Omental fat pad (tissue), 4 donors: ENCODE data around the gene FAM184B. TPM values are rescaled to one million over a fixed set of nuclear protein-coding genes. Genes with fewer than 3 reads are reported as not detected.

Experiments used
- ATAC-seq: fragments of 150-250 bp; one replicate; pipeline ENCODE4 v1.9.1; 2016; ENCODE audit warnings: mild to moderate bottlenecking, moderate library complexity; ENCODE audit not compliant: low FRiP score
- DNase-seq: peaks from one replicate; pipeline ENCODE4 v3.0.0-alpha.2; 2019; ENCODE audit warnings: low spot score
- total RNA-seq, 4 donors: library from RNA; depleted of rRNA; stranded (reverse); fragments of >200 nt; gene quantifications; one replicate each; pipeline ENCODE4 v1.1.0, GENCODE V29; 2016
- TF ChIP-seq, protein P1 (sequence below), 3 donors: fragments of 450-650 bp; IDR thresholded peaks; one replicate each; pipeline ENCODE4 v1.5.1; 2016 to 2017; ENCODE audit warnings: antibody characterized with exemption in 3 of 3, mild to moderate bottlenecking in 3 of 3, moderate library complexity in 2 of 3

The FAM184B gene
- total RNA-seq, 4 donors from 2014 or later = not detected

DNA sequence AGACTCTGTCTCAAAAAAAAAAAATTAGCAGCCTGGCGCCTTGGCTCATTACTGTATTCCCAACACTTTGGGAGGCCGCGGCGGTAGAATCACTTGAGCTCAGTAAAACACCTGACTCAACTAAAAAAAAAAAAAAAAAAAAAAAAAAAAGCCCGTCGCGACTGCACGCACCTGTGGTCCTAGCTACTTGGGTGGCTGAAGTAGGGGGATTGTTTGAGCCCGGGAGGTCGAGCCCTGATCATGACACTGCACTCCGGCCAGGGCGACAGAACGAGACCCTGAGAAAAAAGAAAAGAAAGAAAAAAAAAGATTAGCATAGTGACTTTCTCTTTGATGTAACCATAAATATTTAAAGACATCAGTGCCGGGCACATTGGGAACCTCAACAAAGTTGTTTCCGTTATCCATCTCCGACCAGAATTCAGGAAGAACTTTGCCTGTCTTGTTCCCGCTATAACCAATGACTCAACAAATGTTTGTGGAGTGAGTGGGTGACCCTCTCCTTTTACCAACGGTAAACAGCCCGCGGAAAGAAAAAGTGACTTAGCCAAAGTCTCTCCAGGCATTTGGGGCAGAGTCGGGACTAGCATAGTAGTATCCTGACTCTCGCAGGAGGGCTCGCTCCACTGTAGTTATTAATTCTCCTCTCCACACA is 167.5 kb downstream of the FAM184B start:
- DNase-seq = no peak
- TF ChIP-seq, protein P1, sequence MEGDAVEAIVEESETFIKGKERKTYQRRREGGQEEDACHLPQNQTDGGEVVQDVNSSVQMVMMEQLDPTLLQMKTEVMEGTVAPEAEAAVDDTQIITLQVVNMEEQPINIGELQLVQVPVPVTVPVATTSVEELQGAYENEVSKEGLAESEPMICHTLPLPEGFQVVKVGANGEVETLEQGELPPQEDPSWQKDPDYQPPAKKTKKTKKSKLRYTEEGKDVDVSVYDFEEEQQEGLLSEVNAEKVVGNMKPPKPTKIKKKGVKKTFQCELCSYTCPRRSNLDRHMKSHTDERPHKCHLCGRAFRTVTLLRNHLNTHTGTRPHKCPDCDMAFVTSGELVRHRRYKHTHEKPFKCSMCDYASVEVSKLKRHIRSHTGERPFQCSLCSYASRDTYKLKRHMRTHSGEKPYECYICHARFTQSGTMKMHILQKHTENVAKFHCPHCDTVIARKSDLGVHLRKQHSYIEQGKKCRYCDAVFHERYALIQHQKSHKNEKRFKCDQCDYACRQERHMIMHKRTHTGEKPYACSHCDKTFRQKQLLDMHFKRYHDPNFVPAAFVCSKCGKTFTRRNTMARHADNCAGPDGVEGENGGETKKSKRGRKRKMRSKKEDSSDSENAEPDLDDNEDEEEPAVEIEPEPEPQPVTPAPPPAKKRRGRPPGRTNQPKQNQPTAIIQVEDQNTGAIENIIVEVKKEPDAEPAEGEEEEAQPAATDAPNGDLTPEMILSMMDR (IDR thresholded peaks at IDR 0.05) = no peak
- peak; percentile 88 for ATAC-seq

DNA sequence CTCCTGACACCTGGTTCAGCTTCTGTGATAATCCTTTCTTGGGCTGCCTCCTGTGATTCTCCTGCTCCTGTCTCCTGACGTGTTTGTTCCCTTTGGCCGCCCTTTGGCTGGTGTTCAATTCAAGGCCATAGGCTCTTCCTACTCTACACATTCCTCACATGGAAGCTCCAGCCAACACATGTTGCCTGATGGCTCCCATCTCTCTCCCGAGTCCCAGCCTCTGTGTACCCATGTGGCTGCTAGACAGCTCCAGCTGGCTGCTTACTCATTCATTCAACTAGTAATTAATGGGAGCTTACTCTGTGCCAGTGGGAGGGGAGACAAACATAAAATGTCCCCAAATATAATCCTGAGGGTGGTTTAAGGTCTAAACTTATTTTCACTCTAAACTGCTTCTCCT is 176.2 kb downstream of the FAM184B start:
- DNase-seq (no peak), ATAC-seq (no peak)
- TF ChIP-seq, protein P1 (IDR thresholded peaks at IDR 0.05) = no peak

DNA sequence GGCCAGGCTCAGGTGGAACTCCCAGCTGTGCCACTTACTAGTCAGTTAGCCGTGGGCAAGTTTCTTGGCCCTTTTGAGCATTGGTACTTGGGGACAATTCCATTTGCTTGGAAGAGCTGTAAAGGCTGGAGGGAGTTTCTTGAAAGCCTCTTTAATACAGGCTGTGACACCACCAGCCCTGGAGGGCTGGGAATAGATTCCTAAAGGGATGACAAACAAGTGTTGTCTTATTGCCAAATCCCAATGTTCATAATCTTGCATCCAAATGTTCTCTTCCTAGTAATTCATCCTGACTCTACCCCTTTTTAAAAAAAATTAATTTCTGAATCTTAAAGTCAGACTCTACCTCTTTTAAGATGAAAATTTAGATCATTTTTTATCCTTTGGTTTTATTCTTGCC is 181.6 kb downstream of the FAM184B start:
- TF ChIP-seq, protein P1 (IDR thresholded peaks at IDR 0.05) = no peak
- DNase-seq (no peak), ATAC-seq (no peak)

DNA sequence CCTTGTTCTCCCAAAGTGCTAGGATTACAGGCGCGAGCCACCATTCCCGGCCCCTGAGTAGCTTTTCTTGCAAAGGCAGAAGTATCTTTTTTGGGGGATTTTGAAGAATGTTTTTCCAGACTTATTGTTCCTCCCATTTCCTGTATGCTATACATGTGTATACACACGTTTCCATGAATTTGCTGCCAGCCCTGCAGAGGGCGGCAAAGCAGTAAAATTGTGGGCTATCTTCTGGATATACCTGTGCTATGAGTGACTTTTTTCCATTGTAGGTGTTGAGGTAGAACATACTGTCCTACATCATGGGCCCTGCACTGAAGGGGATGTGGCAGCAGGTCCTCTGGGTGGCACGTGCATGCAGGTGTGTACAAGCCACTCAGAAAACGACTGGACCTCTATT is 183.9 kb downstream of the FAM184B start:
- DNase-seq = no peak
- ATAC-seq = no peak
- TF ChIP-seq, protein P1 (IDR thresholded peaks at IDR 0.05) = no peak

DNA sequence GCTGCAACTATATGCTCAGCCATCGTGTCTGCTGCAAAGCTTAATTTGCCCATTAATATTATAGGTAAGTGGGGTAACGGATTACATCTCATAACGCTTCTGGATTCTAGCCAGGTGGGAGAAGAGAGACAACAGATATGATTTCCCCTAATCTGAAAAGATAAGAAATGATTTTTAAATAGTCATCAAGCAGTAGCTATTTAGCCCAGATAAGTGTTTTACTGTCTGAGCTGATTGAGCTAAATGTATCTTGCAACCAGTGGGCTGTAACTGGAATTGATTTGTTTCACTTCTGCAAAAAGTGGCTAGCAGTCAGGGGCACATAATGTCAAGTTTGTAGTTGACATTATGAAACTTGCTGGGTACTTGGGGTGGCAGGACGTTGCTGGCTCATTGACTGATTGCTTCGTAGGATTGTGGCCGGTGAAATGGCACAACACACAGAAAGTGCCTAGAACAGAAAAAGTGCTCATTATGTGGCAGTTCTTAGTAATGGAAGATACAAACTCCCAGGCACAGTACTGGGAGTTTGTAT is 185.9 kb downstream of the FAM184B start:
- DNase-seq = no peak
- TF ChIP-seq, protein P1 (IDR thresholded peaks at IDR 0.05) = no peak
- no peak for ATAC-seq

DNA sequence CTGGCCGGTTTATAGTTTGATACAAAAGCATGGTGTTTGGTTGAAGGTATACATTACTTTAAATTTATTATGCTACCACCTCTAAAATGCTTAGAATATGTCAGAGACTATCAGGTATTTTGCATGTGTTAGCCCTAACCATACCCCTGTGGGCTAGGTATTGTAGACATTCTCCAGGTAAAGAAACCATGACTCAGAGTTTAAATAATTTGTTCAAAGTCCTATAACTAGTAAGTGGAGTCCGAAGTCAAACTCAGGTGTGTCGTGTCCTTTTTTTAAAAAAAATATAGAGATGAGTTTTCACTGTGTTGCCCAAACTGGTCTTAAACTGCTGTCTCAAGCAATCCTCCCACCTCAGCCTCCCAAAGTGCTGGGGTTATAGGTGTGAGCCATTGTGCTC is 192.1 kb downstream of the FAM184B start:
- TF ChIP-seq, protein P1 (IDR thresholded peaks at IDR 0.05) = no peak
- ATAC-seq (no peak), DNase-seq (no peak)
